ENCODE results near the gene FXYD7.

DNA sequence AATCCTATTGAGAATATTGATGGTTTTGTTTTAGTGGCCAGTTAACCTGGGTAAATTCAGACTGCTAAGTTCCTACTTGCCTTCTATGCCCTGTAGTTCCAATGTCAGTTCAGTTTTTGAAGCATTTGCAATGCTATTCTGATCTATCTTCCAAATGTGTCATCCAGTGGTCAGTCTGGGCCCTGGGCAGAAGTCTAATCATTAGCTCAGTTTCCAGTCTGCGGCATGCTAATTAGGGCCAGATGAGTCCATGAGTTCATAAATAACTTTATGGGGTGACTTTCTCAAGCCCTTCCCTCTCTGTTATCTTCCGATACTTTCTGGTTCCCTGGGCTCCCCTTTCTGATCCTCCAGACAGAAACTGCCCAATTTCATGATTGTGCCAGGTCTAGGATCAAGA, 52.8 kb downstream of the FXYD7 start:
- TF ChIP-seq ZFP30 (CRISPR knock-in tag; IDR thresholded peaks at IDR 0.05) (no peak), ARNTL (CRISPR knock-in tag; IDR thresholded peaks at IDR 0.05; ENCODE audit: borderline replicate concordance, low read depth) (no peak), RARB (CRISPR knock-in tag; IDR thresholded peaks at IDR 0.05) (no peak), PPARA (CRISPR knock-in tag; IDR thresholded peaks at IDR 0.05; ENCODE audit: borderline replicate concordance) (no peak), GLIS3 (CRISPR knock-in tag; IDR thresholded peaks at IDR 0.05) (no peak)
- TF ChIP-seq, protein P1, sequence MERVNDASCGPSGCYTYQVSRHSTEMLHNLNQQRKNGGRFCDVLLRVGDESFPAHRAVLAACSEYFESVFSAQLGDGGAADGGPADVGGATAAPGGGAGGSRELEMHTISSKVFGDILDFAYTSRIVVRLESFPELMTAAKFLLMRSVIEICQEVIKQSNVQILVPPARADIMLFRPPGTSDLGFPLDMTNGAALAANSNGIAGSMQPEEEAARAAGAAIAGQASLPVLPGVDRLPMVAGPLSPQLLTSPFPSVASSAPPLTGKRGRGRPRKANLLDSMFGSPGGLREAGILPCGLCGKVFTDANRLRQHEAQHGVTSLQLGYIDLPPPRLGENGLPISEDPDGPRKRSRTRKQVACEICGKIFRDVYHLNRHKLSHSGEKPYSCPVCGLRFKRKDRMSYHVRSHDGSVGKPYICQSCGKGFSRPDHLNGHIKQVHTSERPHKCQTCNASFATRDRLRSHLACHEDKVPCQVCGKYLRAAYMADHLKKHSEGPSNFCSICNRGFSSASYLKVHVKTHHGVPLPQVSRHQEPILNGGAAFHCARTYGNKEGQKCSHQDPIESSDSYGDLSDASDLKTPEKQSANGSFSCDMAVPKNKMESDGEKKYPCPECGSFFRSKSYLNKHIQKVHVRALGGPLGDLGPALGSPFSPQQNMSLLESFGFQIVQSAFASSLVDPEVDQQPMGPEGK (CRISPR knock-in tag; IDR thresholded peaks at IDR 0.05; ENCODE audit: borderline replicate concordance): no peak
